ENCODE results near the gene CYFIP1. TPM values are rescaled to one million over a fixed set of nuclear protein-coding genes. Genes with fewer than 3 reads are reported as not detected.

Gene CYFIP1
- total and polyA plus RNA-seq, 9 of the 15 experiments (the other 6 are each of a cell fraction or from before 2014, with no cell fraction given) = 3.8 to 59.8 (median 28.3) TPM

GRCh38 chr15:22948056-22948455, 32.1 kb downstream of the CYFIP1 start (continued):
- TF ChIP-seq PREB (CRISPR knock-in tag; IDR thresholded peaks at IDR 0.05) (no peak), POLR2AphosphoS5 (IDR thresholded peaks at IDR 0.05; ENCODE audit: control insufficient read depth, insufficient read depth, low read depth, low read length) (no peak), HMGXB4 (CRISPR knock-in tag; IDR thresholded peaks at IDR 0.05) (no peak), E2F6 (IDR thresholded peaks at IDR 0.05; ENCODE audit: borderline replicate concordance in 1 of 2, extremely low read depth in 1 of 2, insufficient read depth in 1 of 2, insufficient read length in 1 of 2, low read depth in 1 of 2, low read length in 1 of 2, poor library complexity in 1 of 2, severe bottlenecking in 1 of 2) (no peak), IRF2 (CRISPR knock-in tag; IDR thresholded peaks at IDR 0.05) (no peak), CBX8 (IDR thresholded peaks at IDR 0.05; ENCODE audit: borderline replicate concordance, extremely low read depth, low read depth, low read length, poor library complexity, severe bottlenecking) (no peak), ATF1 (CRISPR knock-in tag; IDR thresholded peaks at IDR 0.05) (no peak), ATF1 (tag; IDR thresholded peaks at IDR 0.05) (no peak), GABPB2 (CRISPR knock-in tag; conservative IDR thresholded peaks at IDR 0.05) (no peak), BRD4 (IDR thresholded peaks at IDR 0.05) (no peak)

Measured in K562 (cell line).